ENCODE measurements around the gene ANKIB1.

- no peak for TF ChIP-seq GATA2 (IDR thresholded peaks at IDR 0.05; ENCODE audit: low read depth, low read length)
- TF ChIP-seq GATA3 (IDR thresholded peaks at IDR 0.05; ENCODE audit: low read depth, low read length), result no peak
Observed at GRCh38 chr7:92356406-92356805, 110.6 kb downstream of the ANKIB1 start.

All from SH-SY5Y (cell line).